OCI-LY1 (cell line): ENCODE measurements around the gene SOX5.

ENCODE experiments used
- H2AFZ ChIP-seq: fragments of 200-600 bp; sonication (generic), shearing (Covaris generic); 2 replicates; pipeline ENCODE4 v1.6.0; 2014; ENCODE audit warnings: antibody characterized with exemption, mild to moderate bottlenecking, low read length
- H3F3A ChIP-seq: fragments of 200-600 bp; sonication (generic), shearing (Covaris generic); 2 replicates; pipeline ENCODE4 v1.6.0; 2014; ENCODE audit warnings: mild to moderate bottlenecking, antibody characterized with exemption, low read length, moderate library complexity; ENCODE audit not compliant: insufficient read depth
- H3K27ac ChIP-seq: fragments of 200-600 bp; sonication (generic); 2 replicates; pipeline ENCODE4 v1.5.1; 2014; ENCODE audit warnings: low read length, mixed run types, mild to moderate bottlenecking, low read depth; ENCODE audit not compliant: poor library complexity, severe bottlenecking
- H3K27me3 ChIP-seq: fragments of 200-600 bp; sonication (generic); 2 replicates; pipeline ENCODE4 v1.6.0; 2014; ENCODE audit warnings: antibody characterized with exemption, mild to moderate bottlenecking, low read length, moderate library complexity; ENCODE audit not compliant: insufficient read depth
- H3K36me3 ChIP-seq: fragments of 200-600 bp; sonication (generic); 2 replicates; pipeline ENCODE4 v1.6.1; 2014; ENCODE audit warnings: mild to moderate bottlenecking, antibody characterized with exemption, low read length, moderate library complexity, mixed read lengths; ENCODE audit not compliant: insufficient read depth
- H3K4me1 ChIP-seq: fragments of 200-600 bp; sonication (generic); 2 replicates; pipeline ENCODE4 v1.5.1; 2014; ENCODE audit warnings: mild to moderate bottlenecking, low read length, moderate library complexity; ENCODE audit not compliant: insufficient read depth, severe bottlenecking
- H3K4me2 ChIP-seq: fragments of 200-600 bp; sonication (generic), shearing (Covaris generic); 2 replicates; pipeline ENCODE4 v1.6.1; 2014; ENCODE audit warnings: low read length
- H3K4me3 ChIP-seq: fragments of 200-600 bp; sonication (generic); 2 replicates; pipeline ENCODE4 v1.5.1; 2014; ENCODE audit warnings: low read length, low read depth, mild to moderate bottlenecking, mixed read lengths; ENCODE audit not compliant: poor library complexity, severe bottlenecking
- H3K79me2 ChIP-seq: fragments of 200-600 bp; shearing (Covaris generic); 2 replicates; pipeline ENCODE4 v1.6.1; 2016; ENCODE audit warnings: mixed run types, low read length, mixed read lengths; ENCODE audit not compliant: insufficient read depth
- H3K9ac ChIP-seq: fragments of 200-600 bp; sonication (generic), shearing (Covaris generic); 2 replicates; pipeline ENCODE4 v1.6.1; 2014; ENCODE audit warnings: mild to moderate bottlenecking, low read length, mixed read lengths
- H3K9me2 ChIP-seq: fragments of 200-600 bp; sonication (generic), shearing (Covaris generic); 2 replicates; pipeline ENCODE4 v1.6.1; 2014; ENCODE audit warnings: low read depth, mild to moderate bottlenecking, low read length, mixed read lengths
- H3K9me3 ChIP-seq: fragments of 200-600 bp; shearing (Covaris generic); 2 replicates; pipeline ENCODE4 v1.6.1; 2014; ENCODE audit warnings: low read length, mixed read lengths
- H4K20me1 ChIP-seq: fragments of 200-600 bp; sonication (generic), shearing (Covaris generic); 2 replicates; pipeline ENCODE4 v1.6.0; 2016; ENCODE audit warnings: mild to moderate bottlenecking, low read length; ENCODE audit not compliant: insufficient read depth
- CTCF ChIP-seq: fragments of 200-600 bp; sonication (generic), shearing (Covaris generic); IDR thresholded peaks from 2 replicates; pipeline ENCODE4 v1.5.1; 2017; ENCODE audit warnings: mild to moderate bottlenecking, antibody characterized with exemption, low read length, moderate library complexity, mixed read lengths
- EZH2 ChIP-seq: fragments of 200-600 bp; sonication (generic), shearing (Covaris generic); IDR thresholded peaks from 2 replicates; pipeline ENCODE4 v1.8.0; 2017; ENCODE audit warnings: borderline replicate concordance, mixed run types, mild to moderate bottlenecking, antibody characterized with exemption, low read length, moderate library complexity, mixed read lengths

The SOX5 gene

DNA sequence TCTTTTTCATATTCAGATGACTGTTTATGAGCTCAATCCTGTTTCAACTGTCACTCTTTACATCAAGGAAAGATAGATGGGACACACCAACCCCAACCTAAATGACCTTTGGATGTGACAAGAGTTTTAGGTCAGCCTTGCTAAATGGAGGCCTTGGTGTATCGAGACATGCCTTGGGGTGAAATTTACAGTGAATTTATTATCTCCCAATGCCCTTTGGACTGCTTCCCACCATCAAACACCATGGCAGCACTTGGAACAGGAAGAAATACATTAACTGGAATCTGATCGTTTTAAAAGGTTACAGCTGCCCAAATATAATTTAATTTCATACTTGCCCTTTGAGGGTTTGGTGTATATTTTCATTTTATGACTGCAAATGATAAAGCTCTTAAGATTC, 327.6 kb downstream of the SOX5 start:
- Histone ChIP-seq H3K9me3 (no peaks in the 10 kb centered on the region), H3K27ac (no peak overlapping the region), H3K27me3 (no peaks in the 10 kb centered on the region), H3K9ac (no peak overlapping the region), H4K20me1 (no peaks in the 10 kb centered on the region), H3K79me2 (no peaks in the 10 kb centered on the region), H3K9me2 (no peaks in the 10 kb centered on the region), H3K4me1 (no peaks in the 10 kb centered on the region), H3K4me3 (no peak overlapping the region), H3K36me3 (no peaks in the 10 kb centered on the region), H2AFZ (no peak overlapping the region), H3K4me2 (no peak overlapping the region), H3F3A (no peaks in the 10 kb centered on the region)
- no peak for TF ChIP-seq EZH2
- no peak for TF ChIP-seq CTCF

GRCh38 chr12:23618718-23619117, 330.8 kb downstream of the SOX5 start:
- no peak overlapping the region for H3K27ac ChIP-seq
- no peak for TF ChIP-seq EZH2
- TF ChIP-seq CTCF: no peak
- H3K79me2 ChIP-seq: no peaks in the 10 kb centered on the region
- H3K9ac ChIP-seq: no peak overlapping the region
- no peaks in the 10 kb centered on the region for H3K9me3 ChIP-seq
- H3K4me3 ChIP-seq: no peak overlapping the region
- H3K4me2 ChIP-seq: no peak overlapping the region
- no peaks in the 10 kb centered on the region for H3K27me3 ChIP-seq
- H4K20me1 ChIP-seq: no peaks in the 10 kb centered on the region
- no peaks in the 10 kb centered on the region for H3K9me2 ChIP-seq
- no peaks in the 10 kb centered on the region for H3F3A ChIP-seq
- no peaks in the 10 kb centered on the region for H3K36me3 ChIP-seq
- no peak overlapping the region for H2AFZ ChIP-seq
- no peaks in the 10 kb centered on the region for H3K4me1 ChIP-seq

- TF ChIP-seq CTCF (no peak), EZH2 (no peak)
- no peaks in the 10 kb centered on the region for H3K36me3 ChIP-seq
Observed at GRCh38 chr12:23617749-23618148, 331.7 kb downstream of the SOX5 start.

More at GRCh38 chr12:23617749-23618148, 331.7 kb downstream of the SOX5 start:
- Histone ChIP-seq H3K27me3 (no peaks in the 10 kb centered on the region), H3K4me1 (no peaks in the 10 kb centered on the region), H3K9ac (no peak overlapping the region), H3F3A (no peaks in the 10 kb centered on the region), H3K27ac (no peak overlapping the region), H3K9me3 (no peaks in the 10 kb centered on the region), H2AFZ (no peak overlapping the region), H3K4me2 (no peak overlapping the region), H3K9me2 (no peaks in the 10 kb centered on the region), H3K79me2 (no peaks in the 10 kb centered on the region), H4K20me1 (no peaks in the 10 kb centered on the region), H3K4me3 (no peak overlapping the region)
